Measurements from ENCODE around the gene METTL26.
"Not testable (repeated sequence)": the region's sequence is repeated elsewhere in the genome, so short reads cannot be mapped to it uniquely, and the experiment has no call there.

METTL26 gene

GRCh38 chr16:624526-625070 lies 11.5 kb downstream of the METTL26 start:
- no peak for DNase-seq

DNA sequence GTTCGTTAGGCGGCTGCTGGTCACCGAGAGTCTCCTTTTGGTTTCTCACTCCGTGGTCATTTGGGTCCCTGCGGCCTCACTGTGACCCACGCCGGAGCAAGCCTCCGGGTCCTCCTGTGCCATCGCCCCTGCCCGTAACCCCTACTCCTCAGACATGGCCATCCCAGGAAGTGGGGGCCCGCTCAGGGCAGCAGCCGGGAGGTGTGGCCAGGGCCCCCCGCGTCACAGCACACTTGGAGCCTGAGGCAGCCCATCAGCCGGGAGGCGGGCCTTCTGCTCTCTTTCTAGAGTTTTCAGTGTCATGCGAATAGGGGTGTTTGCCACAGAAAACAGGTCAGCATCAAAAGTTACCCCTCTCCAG lies 13.2 kb downstream of the METTL26 start:
- DNase-seq: no peak

- DNase-seq: no peak
Observed at GRCh38 chr16:621526-622105, 14.5 kb downstream of the METTL26 start.

- no peak for DNase-seq
Observed at GRCh38 chr16:620700-621525, 15.2 kb downstream of the METTL26 start.

- DNase-seq: no peak
Observed at GRCh38 chr16:619476-620100, 16.5 kb downstream of the METTL26 start.

- DNase-seq: no peak
Observed at GRCh38 chr16:617855-618254, 18.2 kb downstream of the METTL26 start.

DNA sequence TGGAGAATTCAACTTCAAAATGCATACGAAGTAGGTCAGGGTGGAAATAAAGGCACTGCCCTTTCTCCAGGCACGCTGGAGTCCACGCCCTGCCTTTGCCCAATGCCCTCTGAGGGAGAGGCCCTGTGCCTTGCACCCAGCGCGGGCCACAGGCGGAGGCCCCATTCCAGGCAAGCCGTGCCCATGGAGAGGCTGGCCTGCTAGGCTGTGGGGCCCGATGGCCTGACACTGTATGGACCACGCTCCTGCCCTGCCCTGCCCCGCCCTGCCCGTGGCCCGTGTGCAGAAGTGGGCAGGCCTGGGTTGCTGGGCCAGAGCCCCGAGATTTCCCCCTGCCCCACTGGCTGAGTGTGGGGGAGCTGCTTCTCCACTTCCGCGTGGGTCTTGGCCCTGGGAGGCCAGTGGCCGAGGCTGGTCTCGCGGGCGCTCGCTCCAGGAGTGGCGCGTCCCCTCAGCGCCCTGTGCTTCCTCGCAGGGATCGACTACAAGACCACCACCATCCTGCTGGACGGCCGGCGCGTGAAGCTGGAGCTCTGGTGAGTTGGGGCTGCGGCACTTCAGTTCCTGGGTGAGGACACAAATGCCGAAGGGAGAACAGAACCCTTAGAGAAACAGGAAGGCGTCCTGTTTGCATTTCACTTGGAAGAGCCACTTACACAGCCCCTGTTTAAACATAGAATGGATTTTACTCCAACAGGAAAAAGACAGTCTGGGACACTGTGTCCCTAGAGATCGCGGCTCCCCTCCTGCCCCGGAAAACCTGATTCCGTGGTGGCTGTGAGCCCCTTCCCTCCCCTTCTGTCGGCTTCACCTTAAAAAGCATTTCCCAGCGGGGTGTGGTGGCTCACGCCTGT lies 19.1 kb downstream of the METTL26 start:
- no peak for DNase-seq

GRCh38 chr16:615122-615521 lies 21.0 kb downstream of the METTL26 start:
- no peak for DNase-seq

- peak; percentile 42 for DNase-seq
Observed at GRCh38 chr16:610513-611381, 25.4 kb downstream of the METTL26 start.

- no peak for DNase-seq
Observed at GRCh38 chr16:609984-610383, 26.1 kb downstream of the METTL26 start.

- DNase-seq: no peak
Observed at GRCh38 chr16:609316-609715, 26.8 kb downstream of the METTL26 start.

- no peak for DNase-seq
Observed at GRCh38 chr16:608019-608418, 28.1 kb downstream of the METTL26 start.

DNA sequence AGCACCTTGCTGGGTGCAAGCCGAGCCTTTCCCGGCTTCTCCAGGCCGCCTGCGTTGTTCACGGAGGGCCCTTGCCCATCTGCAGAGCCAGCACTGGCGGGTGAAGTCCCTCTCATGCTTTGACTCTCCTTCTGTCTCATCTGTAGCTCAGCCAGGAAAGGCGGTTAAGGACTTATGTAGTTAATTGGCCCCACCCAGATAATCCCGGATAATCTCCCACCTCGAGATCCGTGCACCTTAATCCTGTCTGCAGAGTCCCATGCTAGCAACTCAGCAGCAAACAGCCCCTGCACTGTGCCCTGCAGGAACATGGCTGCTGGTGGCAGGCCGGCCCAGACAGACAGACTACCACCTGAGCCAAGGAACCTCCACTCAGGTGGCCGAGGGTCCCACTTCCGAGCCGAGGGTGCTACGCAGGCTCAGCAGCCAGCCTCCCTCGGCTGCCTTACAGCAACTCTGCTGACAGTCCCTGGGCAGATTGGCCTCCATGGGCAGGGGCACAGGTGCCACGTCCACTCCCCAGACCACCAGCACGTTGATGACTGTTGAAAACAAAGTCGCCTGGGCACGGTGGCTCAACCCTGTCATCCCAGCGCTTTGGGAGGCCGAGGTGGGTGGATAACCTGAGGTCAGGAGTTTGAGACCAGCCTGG lies 29.3 kb downstream of the METTL26 start:
- DNase-seq: no peak

- no peak for DNase-seq
Observed at GRCh38 chr16:603933-604332, 32.2 kb downstream of the METTL26 start.

DNA sequence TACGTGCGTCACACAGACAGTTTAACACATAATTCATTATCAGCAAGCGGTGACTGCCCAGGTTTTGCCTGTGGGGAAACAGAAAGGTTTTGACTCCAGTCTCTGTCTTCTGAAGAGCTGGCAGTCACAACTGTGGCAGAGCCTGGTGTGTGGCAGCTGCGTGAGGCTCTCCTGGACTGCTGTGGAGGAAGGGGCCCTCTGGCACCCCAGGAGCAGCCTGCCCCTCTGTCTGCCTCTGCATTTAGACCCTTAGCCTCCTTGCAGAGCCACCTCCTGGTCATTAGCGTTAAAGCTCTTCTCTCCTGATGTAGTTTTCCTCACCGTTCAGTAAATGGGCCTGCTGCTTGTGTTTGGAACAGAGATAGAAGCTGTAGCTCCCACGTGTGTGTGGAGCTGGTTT lies 35.3 kb downstream of the METTL26 start:
- DNase-seq: no peak

DNA sequence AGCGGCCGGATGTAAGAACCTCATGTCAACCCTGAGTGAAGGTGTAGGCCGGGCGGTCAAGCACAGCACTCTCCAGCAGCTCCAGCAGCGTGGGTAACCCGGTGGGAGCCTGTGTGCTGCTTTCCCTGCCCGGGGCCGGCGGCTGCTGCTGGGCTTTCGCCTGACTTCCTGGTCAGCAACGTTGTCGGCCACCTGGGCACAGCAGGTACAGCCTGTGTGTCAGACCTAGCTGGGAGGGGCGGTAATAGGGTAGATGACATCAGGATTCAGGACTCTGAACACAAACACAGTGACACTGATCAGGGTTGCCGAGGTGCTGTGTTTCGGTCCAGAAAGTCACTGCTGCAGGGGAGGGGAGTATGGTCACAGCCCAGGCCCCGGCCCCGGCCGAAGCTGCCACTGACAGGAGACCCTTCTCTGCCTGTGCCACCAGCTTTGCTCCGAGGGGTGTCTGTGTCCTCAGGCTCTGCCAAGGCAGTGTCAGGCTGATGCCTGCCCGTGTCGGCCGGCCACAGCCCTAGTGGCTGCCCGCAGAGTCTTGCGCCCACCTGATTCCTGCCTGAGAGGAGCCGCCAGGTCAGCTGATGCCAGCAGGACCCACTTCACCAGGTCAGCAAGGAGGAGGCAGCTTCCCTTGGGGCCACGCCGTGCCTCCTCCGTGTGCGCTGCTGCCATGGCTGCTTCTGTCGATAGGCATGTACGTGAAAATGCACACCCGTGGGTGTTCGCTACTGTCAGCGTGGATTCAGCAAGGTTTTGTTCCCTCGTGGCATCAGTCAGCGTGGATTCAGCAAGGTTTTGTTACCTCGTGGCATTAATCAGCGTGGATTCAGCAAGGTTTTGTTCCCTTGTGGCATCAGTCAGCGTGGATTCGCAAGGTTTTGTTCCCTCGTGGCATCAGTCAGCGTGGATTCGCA lies 37.0 kb downstream of the METTL26 start:
- no peak for DNase-seq

DNA sequence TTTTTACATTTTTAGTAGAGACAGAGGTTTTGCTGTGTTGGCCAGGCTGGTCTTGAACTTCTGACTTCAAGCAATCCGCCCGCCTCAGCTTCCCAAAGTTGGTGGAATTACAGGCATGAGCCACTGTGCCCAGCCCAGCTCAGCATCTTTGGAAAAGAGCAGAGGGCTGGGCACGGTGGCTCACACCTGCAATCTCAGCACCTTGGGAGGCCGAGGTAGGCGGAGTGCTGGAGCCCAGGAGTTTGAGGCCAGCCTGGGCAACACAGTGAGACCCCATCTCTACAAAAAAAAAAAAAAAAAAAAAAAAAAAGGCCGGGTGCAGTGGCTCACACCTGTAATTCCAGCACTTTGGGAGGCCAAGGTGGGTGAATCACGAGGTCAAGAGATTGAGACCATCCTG lies 38.5 kb downstream of the METTL26 start:
- not testable (repeated sequence) for DNase-seq

DNA sequence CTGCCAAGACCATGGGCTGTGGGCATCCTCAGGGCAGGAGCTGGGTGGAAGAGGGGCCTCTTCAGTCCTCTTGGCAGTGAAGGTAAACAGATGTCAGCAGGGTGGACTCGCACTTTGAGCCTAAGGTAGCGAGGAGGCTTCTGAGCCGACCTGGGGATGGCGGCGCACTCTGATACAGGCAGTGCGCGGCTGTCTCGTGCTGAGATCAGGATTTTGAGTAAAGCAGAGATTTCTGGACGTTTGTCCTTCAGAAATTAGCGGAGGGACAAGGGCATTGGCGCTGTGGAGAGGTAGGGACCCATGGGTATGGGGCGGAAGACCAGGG lies 39.4 kb downstream of the METTL26 start:
- no peak for DNase-seq

- DNase-seq: no peak
Observed at GRCh38 chr16:595942-596735, 40.0 kb downstream of the METTL26 start.

DNA sequence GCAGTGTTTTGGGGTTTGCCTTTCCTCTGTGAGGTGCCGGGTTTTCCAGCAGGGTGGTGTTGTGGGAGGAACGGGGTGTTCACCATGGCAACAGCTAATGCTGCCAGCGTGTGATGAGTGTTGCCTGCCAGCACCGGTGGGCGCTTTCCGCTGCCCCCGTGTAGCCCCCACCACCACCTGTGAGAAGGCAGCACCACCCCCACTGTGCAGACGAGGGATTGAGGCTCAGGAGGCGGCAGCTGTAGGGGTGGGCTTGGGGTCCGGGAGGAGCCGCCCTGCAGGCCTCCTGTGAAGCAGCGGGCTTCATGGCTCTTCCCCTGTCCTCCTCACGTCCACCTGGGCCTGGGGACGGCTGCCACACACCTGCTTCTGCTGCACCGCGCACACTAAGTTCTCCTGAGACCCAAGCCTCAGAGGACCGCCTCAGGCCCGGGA lies 41.0 kb downstream of the METTL26 start:
- DNase-seq: no peak
